UCSD-AML1 (cell line): ENCODE data around the gene GLI3.

ENCODE experiments used
- DNase-seq: peaks from one replicate; lab custom pipeline; 2025; ENCODE audit not compliant: unreplicated experiment; lab: John Stamatoyannopoulos, UW

The GLI3 gene

DNA sequence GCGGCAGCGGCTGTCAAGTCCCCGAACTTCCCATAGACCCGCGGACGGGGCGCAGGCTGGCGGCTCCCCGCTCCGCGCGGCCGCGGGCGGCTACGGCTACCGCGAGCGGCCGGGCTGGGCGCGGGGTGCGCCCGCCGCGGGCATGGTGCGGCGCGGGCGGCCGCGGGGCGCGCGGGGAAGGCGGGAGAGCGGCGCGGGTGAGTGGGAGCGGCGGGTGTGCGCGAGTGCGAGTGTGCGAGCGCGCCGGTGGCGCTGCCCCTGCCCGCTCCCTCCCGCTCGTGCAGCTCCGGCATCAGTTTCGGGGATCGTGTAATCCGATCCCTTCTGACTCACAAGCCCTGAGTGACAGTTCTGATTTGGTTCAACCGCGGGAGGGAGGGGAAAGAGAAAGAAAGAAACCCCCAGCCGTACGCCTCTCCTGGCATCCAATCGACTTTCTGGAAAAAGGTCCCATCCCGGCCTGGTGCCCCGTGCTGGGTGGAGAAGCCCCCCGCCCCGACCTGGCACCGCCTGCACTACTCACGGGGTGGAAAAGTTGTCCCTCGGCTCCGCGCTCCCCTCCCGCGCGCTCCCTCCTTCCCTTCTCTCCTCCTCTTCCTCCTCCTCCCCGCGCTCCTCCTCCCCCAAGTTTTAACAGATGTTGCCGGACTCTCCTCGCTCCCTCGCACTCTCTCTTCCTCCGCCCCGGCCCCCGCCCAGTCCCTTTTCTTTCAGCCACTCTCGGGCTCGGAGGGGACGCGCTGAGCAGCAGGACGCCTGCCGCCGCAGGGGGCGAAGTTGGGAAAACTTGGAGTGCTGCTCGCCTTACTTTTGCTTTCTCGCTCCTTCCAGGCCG lies at the start of gene GLI3:
TSS of gene GLI3 (minus strand) at position 234 of the 835 bp plus-strand sequence. CDS start 13,956 bp downstream, outside the sequence.
- no peak for DNase-seq

DNA sequence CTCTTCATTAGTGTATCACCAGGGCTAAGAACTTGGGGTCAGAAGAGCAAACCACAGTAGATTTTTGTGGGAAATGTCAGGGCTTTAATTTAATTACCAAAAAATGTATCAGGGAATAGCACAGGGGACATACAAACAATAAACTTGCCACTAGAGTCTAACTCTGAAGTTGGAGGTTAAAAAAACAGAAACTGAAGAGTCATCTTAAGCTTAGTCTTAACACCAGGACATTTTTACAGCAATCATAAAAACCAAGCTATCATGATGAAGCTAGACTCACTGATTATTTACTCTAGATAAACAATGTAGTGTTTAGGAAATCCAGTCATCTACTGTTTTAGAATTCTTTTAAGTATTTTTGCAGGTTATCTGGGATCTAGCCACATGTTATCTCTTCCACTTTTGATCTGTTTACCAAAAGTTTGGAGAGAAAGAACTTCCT lies 48.4 kb upstream of the GLI3 start:
- no peak for DNase-seq

DNA sequence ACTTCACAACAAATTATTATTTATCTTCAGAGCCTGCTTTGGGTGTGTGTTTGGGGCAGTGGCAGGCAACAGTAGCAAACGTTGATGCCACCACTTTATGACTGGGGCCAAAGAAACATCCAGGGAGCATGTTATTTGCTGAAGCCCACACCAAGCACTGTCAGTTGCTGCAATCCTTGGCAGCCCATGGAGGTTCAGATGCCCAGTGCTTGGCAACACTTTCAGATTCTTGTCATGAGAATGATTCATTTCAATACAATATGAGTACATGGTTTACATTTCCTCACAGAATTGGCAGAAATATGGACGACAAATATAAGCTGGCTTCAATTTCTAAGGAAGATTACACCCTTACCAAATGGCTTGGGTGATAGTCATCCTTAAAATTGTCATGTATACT lies 46.5 kb upstream of the GLI3 start:
- DNase-seq, result no peak

DNA sequence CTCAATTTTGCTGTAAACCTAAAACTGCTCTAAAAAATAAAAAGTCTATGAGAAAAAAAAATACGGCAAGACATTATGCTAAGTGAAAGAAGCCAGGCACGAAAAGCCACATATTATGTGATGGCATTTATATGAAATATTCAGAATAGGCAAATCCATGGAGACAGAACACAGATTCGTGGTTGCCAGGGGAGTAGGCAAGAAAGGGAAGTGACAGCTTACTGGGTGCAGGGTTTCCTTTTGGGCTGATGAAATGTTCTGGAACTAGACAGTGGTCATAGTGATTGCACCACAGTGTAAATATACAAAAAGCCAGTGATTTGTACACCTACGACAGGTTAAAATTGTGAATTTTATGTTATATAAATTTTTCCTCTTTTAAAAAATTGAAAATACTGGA lies 41.3 kb upstream of the GLI3 start:
- no peak for DNase-seq

DNA sequence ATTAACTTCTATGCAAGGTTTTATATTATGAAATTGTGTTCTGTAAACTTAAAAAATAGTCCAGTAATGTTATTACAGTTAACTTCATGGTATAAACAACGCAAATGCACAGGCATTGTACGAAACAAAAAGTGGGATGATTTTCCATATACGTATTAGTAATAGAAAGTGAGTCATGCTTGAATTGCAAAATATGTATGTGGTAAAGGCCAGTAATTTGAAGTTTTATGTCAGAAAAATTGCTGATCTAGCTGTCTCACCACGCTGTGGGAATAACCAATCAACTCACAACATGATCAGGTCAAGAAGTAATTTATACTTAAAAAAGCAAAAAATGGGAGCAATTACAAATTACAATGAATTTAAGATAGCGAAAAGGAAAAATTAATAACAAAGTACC lies 37.0 kb upstream of the GLI3 start:
- DNase-seq, result no peak

DNA sequence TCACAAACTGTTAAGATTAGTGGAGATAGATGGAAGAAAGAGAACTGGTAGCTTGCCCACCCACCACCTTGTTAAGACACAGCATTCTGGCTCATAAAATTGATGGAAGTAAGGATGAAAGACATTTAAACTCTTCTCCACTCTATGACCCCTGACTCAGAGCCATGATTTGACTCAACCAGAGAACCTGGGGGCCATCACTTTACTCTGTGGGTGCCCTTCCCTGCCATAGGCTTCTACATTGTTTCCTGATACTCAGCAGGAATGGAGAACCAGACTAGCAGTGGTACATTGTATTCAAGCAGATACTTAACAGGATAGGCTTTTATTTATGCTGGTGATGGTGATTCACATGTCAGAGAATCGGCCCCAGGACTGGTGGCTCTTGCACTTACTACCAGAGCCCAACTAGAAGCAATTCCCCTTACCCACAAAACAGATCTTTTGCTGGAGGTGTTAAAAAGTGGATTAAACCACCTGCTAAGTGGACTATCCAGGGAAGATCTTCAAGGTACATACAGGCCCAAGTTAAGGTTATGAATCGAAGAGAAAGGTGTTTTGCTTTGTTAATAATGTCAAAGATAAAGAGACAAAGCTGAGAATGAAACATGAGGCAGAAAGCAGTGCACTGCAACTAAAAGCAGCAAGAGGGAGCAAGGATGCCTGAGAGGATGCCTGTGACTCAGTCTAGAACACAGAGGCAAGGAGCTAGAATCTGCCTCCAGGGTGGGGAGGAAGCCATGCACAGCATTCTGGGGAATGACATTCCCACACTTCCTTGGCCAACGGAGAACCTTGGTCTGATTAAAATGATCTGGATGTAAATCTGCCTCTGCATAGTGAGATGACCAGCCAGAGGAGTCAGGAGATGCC lies 36.0 kb upstream of the GLI3 start:
- DNase-seq, result no peak

DNA sequence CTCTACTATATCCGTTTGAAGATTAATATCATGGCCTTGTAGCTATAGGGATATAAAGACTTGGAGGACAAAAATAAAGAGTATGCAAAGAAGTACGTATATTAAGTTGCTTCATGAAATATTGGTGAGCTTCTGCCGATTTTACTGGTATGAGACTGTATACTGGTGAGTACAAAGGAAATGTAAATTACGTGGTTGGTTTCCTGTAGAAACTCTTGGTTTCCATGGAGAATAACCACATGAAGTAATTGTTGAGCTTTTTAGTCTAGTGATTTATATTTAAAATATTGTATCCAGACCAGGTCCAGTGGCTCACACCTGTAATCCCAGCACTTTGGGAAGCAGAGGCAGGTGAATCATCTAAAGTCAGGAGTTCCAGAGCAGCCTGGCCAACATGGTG lies 32.2 kb upstream of the GLI3 start:
- DNase-seq, result no peak

DNA sequence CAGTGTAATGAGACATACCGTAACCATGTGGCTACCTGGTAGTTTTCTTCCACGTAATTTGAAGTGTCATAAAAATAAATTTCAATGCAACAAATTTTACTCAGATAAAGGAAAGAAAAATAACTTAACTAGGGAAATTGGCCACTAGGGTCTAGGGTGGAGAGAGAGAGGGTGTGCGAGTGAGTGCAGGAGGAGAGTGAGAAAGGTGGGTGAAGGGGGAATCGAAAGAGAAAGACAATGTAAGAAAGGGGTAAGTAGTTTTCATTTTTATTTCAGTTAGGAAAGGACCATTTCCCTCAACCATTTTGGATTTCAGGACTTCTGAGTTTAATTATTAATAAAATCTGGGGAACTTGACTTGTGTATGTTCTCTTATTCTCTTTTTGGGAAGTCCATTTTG lies 27.7 kb upstream of the GLI3 start:
- DNase-seq, result no peak

DNA sequence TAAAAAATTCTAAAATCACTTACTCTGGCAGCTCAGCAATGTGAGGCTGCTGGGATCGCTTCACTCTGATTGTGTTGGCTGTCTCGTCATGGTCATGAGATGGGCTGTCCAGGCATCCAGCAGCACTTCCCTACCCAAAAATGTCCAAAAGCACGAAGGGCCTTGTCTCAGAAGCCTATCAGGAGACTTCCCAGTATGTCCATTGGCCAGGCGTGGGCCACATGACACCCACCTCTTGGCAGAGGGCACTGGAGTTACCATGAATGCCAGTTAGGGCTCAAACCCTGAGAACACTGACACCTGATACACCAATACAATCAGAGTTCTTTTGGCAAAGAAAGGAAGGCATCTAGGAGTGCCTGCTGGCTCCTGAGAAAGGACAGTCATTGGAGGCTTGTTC lies 27.0 kb upstream of the GLI3 start:
- DNase-seq, result no peak

DNA sequence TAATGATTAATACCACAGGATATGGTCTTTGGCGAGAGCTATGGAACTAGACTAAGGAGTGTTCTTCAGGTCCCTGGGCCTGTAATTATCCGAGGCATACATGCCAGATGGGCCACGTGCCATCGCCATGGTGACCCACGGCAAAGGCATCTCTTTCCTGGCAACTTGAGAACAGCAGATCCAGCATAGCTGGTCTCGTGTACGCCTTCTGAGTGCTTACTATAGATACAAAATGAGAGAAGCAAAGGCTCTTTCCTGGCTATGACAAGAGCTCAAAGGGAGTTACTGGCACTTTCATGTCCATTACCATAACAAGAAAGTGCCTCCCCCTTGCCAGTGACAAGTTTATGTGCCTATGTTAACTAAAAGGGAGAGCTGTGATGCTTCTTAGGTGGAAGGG lies 26.0 kb upstream of the GLI3 start:
- no peak for DNase-seq

DNA sequence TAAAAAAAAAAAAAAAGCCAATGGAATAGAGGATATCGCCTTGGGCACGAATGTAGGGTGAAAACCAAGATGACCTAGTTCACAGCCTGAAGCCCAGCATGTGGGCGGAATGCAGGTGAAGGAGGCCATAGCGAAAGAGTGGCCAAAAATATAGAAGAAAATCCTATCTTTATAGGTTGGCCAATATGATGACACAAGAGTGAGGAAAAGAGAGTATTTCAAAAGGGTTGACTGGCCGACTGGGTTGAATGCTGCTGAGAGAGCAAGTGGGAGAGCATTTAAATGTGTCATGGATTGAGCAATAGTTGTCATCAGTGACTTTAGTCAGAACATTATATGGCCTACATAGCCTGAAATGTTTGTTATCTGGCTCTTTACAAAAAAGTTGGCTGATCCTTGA lies 17.2 kb upstream of the GLI3 start:
- DNase-seq, result no peak

DNA sequence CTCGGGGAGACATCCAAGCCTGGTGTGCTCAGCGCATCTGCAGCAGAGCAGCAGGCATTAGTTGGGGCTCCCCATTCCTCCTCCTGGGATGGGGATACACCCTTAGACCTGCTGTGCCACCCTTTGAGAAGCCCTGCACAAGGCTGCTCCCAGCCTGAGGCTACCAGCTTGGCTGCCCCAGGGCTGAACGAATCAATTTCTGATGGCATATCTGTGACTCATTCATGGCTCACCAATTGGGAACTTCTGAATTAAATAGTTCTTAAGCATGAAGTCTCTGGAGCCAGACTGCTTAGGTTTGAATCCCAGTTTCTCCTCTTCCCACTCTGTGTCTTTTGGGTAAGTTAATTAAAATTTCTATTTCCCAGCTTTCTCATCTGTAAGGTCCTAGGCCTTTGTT lies 16.3 kb upstream of the GLI3 start:
- DNase-seq, result no peak

DNA sequence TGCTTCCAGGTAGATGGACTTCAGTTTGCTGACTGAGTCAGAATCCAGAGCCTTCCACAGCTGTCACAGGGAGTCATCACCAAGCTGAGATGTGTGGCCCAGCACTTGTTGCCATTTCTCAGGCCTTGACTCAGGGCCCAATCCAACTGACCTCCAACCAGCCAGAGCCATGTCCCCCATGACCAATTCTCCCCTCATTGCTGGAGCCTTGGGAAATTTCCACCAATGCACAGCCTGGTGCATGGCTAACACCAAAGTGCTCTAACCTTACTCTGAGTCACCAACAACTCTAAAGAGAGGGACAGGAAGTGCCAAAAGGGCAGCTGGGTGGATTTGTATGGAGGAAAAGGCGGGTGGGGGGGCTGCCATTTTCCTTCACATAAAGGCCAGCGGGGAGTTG lies 13.4 kb upstream of the GLI3 start:
- no peak for DNase-seq

DNA sequence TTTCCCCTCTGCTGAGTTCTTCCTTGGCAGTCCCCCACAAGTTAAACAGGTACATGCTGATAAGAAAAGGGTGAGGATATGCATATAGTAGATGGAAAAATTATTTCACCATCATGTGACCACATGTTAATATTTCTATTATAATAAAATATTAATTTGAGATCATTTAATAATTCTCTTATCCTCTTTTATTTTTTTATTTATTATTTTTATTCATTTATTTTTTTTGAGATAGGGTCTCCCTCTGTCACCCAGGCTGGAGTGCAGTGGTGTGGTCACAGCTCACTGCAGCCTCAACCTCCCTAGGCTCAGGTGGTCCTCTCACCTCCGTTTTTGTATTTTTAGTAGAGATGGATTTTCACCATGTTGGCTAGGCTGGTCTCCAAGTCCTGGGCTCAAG lies 11.6 kb upstream of the GLI3 start:
- DNase-seq, result no peak

DNA sequence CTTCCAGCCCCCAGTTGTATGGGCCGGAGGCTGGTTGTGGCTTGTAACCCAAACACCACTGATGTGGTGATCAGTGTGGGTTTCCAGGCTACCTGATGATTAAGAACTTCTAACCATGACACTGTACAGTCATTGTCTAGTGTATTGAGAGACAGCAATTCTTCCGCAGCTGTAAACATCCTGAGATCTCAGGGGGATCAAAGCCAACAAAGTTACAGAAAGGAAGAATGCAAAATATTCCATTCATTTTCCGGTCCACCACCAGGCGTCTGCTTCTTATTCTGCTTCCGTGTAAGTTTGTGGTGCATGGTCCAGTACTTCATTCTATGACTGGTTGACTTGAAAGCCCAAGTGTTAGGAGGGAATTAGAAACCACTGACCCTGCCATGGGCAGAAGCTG lies 10.3 kb upstream of the GLI3 start:
- DNase-seq, result no peak

DNA sequence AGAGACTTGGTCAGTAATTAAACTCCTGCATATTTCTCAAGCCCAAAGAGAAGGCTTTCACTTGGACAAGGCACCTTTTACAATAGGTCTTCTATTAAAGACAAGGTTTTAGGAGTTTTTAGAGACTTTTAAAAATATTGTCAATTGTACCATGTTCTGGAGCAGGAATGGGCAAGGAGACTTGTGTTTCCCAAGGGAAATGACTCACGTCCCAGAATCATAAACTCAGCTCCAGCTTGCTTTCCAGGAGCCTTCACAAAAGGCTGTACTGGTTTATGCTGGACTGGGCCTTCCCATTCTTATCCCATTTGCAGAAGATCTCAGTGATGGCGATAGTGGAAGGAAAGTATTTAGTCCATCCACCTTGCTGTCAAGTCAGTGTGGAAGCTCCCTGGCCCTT lies 7.8 kb upstream of the GLI3 start:
- no peak for DNase-seq

DNA sequence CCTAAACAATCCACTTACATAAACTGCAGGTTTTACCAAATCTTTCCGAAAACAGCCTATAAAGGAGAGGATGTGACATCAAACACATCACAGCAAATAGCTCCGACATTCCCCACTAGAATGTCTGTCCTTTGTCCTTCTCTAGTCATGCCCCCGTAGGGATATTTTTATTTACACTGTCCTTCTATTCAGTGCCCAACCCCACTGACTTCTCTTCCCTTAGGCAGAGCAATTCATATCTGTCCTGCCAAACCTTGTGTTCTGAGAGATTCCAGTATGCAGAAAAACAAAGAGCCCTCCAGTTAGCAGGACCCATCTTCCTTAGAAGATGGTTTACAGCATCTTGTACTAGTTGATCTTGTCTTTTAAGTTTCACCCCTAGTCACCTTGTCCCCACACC lies 5.4 kb upstream of the GLI3 start:
- no peak for DNase-seq

DNA sequence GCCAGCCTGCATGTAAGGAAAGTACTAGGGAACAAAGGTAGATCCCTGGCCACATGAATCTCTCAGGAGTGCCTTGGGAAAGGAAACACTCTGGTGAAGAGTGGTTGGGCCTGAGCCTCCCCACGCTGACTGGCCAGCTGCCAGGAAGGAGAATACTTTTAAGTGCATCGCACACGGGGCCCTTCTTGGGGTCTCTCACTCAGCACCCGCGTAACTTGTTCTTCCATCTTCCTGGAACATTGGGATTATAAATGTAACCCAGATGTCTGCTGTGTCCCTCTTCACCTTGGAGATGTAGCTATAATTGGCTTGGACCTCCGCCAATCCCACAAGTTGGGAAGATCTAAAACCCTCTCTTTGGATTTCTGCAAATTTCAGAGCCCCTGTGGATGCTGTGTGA lies 4.4 kb upstream of the GLI3 start:
- DNase-seq, result no peak

DNA sequence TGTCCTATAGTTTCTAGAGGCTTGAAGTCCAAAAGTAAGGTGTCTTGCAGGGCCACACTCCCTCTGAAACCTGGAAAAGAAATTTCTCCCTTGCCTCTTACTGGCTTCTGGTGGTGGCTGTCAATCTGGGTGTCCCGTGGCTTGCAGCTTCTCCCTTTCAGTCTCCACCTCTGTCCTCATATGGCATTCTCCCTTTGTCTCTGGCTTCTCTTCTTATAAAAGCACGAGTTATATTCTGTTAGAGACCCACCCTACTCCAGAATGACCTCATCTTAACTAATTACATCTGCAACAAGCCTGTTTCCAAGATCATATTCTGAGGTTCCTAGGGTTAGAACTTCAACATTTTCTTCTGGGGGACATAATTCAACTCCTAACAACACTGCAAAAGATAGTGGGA lies 3.4 kb upstream of the GLI3 start:
- DNase-seq, result no peak

DNA sequence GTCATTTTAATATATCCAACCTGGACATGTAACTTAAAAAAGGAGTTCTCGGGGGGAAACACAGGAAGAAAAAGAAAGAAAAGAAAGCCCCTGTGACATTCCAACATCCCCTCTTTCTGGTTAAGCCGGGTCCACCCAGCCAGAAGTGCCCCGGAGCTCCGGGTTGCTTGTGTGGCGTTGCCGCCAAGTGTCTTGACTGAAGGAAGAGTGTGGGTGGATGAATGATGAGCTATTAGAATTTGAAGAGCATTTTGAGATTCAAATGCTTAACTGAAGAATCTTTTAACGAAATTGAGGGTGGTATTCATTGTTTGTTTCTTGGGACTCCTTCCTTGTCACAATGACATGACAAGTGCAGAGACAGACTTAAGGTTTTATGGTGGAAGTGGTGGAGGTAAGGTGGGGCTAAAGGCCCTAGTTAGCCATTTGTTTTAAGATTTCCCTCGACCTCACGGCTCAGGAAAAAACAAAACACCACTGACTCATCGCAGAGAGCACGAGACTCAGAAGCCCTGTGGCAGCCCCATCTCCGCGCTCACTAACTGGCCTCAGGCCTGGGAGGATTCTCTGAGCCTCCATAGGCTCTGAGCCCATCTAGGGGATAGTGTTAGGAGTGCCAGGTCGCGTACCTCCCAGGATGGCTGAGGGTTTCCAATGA lies 1.8 kb upstream of the GLI3 start:
- DNase-seq, result no peak

DNA sequence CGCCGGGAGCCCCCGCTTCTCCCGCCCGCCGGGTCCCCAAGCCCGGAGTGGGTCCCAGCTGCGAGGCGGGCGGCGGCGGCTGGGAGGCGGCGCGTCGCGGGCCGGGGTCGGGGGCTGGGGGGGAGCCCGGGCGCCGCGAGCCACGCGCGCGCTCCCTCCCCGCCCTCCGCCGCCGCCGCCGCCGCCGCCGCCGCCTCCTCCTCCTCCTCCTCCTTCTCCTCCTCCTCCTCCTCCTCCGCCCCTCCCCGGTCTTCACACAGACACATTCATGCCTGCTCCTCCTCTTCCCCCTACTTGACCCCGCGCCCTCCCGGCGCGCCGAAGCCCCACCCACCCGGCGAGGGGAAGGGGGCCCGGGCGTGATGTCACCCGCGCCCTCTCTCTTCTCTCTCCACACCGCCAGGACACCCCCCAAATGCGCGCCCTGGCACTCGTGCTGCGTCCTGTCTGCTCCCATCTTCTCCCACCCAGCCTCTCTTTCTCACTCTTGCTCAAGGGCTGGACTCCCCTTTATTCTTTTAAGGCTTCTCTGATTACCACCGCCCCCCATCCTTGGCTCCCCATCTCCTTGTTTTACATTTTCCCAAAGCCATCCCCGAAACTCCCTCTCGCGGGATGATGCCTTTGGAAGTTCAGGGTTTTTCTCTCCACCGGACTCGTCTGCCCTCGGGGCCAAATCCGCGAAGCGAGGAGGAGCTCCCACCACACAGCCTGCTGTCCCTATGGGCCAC lies 967 bp upstream of the GLI3 start:
- DNase-seq, result no peak
